Heart right ventricle (tissue), 16 donors: ENCODE measurements around the gene WNK3. TPM values are rescaled to one million over a fixed set of nuclear protein-coding genes. Genes with fewer than 3 reads are reported as not detected.

Experiments
- ATAC-seq, 8 donors: fragments of 200-7000 bp; cut with Tn5 transposase; one replicate each; pipeline ENCODE4 v1.9.1; 2020; ENCODE audit warnings: mild to moderate bottlenecking in 8 of 8, moderate library complexity in 8 of 8, moderate number of reproducible peaks in 1 of 8
- DNase-seq, 2 donors: peaks; one replicate each; pipeline ENCODE4 v3.0.0-alpha.2; 2020
- H3K27ac ChIP-seq, 10 donors: fragments of 200-600 bp; sonication (generic) in 2 of 10; one replicate each; pipeline versions ENCODE4 v1.5.0 to v1.8.0; 2020 to 2022; ENCODE audit warnings: mild to moderate bottlenecking in 3 of 10
- H3K27me3 ChIP-seq, 7 donors: fragments of 200-600 bp; one replicate each; pipeline ENCODE4 v1.8.0; 2021 to 2022; ENCODE audit warnings: mild to moderate bottlenecking in 2 of 7
- H3K36me3 ChIP-seq, 9 donors: fragments of 200-600 bp; sonication (generic) in 1 of 9; one replicate each; pipeline versions ENCODE4 v1.5.0 to v1.8.0; 2020 to 2022; ENCODE audit warnings: mild to moderate bottlenecking in 2 of 9
- H3K4me1 ChIP-seq, 9 donors: fragments of 200-600 bp; sonication (generic) in 1 of 9; one replicate each; pipeline versions ENCODE4 v1.5.0 to v1.8.0; 2020 to 2022; ENCODE audit warnings: mild to moderate bottlenecking in 4 of 9
- H3K4me3 ChIP-seq, 10 donors: fragments of 200-600 bp; sonication (generic) in 2 of 10; one replicate each; pipeline versions ENCODE4 v1.5.0 to v1.8.0; 2020 to 2022; ENCODE audit warnings: mild to moderate bottlenecking in 7 of 10, moderate library complexity in 2 of 10
- H3K9me3 ChIP-seq, 11 donors: fragments of 200-600 bp in 10 of 11; sonication (generic) in 2 of 11; one replicate each; pipeline versions ENCODE4 v1.5.0 to v1.8.0; 2013 to 2022; ENCODE audit warnings: mild to moderate bottlenecking in 2 of 11, control low read depth in 1 of 11, moderate library complexity in 1 of 11
- WGBS, 2 donors: extraction: QIAGEN DNeasy Blood & Tissue Kit; methylation state at CpG; one replicate each; pipeline ENCODE4 v1.1.7; 2013; ENCODE audit warnings: inconsistent platforms in 1 of 2; 5-methylcytosine and 5-hydroxymethylcytosine counted together
- intact Hi-C, 10 donors: fragments of 100-400 bp; cut with DNase I; formaldehyde crosslinking; loops; one replicate each; pipeline versions ENCODE4 v1.11.1 to v1.14.2; 2022
- polyA plus RNA-seq, 2 donors: library from polyadenylated mRNA; stranded (reverse); fragments of 200-250 nt; gene quantifications; one replicate each; pipeline ENCODE4 v1.2.3, GENCODE V29; 2013
- total RNA-seq, 10 donors: library from RNA; stranded (reverse); fragmentation: NEBNext Ultra II Directional in 3 of 10; extraction: Animal tissue kit (Norgen Biotek cat#: 25700) in 3 of 10; gene quantifications; one replicate each; pipeline versions ENCODE4 v1.2.1 to v1.2.4, GENCODE V29; 2021 to 2023
- TF ChIP-seq, protein P1 (sequence below), 9 donors: fragments of 200-600 bp; sonication (generic) in 2 of 9; IDR thresholded peaks; one replicate each; pipeline versions ENCODE4 v1.5.0 to v1.8.0; 2021 to 2022; ENCODE audit warnings: antibody characterized with exemption in 9 of 9, mild to moderate bottlenecking in 5 of 9, moderate library complexity in 1 of 9
- donor health status: Arrhythmogenic right ventricular cardiomyopathy.
- donor health status: ischemic (EF 13 %, LVEDD 7.1; RV severe dilation, severe dysfunction).
- donor health status: healthy with polysubstance abuse.
- donor health status: DM: no; HTN: yes; CAD: no.
- donor health status: DM: no; HTN: no; CAD: no.
- donor health status: ischemic (EF 25% LVEDD 6.9; RV normal size, moderate dysfunction).
- donor health status: ischemic (EF 25% LVEDD 5.7; RV mildly dilated, moderate dysfunction).
- donor health status: healthy.
- donor health status: DM: yes; HTN: yes; CAD: no.
- donor health status: Ischemic cardiomyopathy.
- donor health status: ischemic (EF 35%, LVEDD 5.7; RV mildly dilated, moderate dysfunction).
- donor health status: nonischemic (EF 11% LVEDD 7.7; RV severe dilation, severe dysfunction).
- donor health status: DM: yes; HTN: yes; CAD: no.
- donor health status: PGD.
- donor health status: ischemic (EF 29% LVEDD 5.4; RV normal size, mild dysfunction).
- donor health status: nonischemic (EF 23%, LVEDD 6.1; RV moderate dilation, normal function).

Gene WNK3
- total and polyA plus RNA-seq, 12 donors, result 0.19 to 2.3 (median 0.36) TPM

DNA sequence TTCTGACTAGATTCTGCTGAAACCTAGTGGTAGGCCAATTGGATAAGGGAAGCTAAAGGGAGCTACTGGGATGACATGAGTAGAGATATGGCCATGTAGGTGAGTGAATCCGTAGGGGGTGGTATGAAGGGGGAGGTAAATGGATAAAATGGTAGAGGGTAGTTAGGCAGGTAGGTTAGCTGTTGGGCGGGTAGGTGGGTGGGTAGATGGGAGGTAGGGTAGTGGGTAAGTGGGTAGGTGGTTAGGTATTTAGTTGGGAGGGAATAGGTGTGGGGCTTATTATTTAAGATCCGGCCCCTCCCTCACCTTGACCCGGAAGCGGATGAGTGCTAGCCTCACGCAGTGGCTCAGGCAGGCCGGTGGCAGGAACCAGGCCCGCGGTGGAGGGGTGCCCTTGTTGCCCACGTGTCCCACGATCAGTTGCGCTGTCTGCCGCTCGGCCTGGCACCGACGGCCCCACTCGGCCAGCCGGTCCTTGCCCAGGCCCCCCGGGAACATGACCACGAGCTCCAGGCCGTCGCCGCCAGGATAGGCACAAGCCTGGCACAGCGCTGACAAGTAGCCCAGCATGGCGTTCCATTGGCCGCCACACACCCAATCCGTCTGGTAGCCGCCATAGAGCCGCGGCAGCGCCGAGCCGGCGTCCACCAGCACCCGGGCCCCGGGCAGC is 175.5 kb downstream of the WNK3 start:
- peak; percentile 49 to 59 for DNase-seq
- Histone ChIP-seq H3K9me3 (no peaks in the 10 kb centered on the region), H3K4me3 (peak overlapping the region; percentile 52 to 93 (median 78)), H3K4me1 (peaks cover 0 to 39% (median 24%) of the 10 kb centered on the region in 9 donors), H3K36me3 (no peaks in the 10 kb centered on the region), H3K27me3 (peaks cover 0 to 8% (median 0%) of the 10 kb centered on the region in 7 donors), H3K27ac (peak overlapping the region; percentile 77 to 92 (median 88))
- ATAC-seq, result peak; percentile 77 to 92 (median 85)
- intact Hi-C loops, result loop anchor here in 4 of 10 donors (2.0 to 10.0 kb wide), 4 partner anchors 138 to 498 kb away; partner anchors contain the start of genes PHF8 (in 3 of the 4) and HUWE1 (in 1 of the 4)
- 0 to 2% methylated on average over 14 to 36 of the region's 36 CpGs for WGBS, 2 donors
- TF ChIP-seq, protein P1, sequence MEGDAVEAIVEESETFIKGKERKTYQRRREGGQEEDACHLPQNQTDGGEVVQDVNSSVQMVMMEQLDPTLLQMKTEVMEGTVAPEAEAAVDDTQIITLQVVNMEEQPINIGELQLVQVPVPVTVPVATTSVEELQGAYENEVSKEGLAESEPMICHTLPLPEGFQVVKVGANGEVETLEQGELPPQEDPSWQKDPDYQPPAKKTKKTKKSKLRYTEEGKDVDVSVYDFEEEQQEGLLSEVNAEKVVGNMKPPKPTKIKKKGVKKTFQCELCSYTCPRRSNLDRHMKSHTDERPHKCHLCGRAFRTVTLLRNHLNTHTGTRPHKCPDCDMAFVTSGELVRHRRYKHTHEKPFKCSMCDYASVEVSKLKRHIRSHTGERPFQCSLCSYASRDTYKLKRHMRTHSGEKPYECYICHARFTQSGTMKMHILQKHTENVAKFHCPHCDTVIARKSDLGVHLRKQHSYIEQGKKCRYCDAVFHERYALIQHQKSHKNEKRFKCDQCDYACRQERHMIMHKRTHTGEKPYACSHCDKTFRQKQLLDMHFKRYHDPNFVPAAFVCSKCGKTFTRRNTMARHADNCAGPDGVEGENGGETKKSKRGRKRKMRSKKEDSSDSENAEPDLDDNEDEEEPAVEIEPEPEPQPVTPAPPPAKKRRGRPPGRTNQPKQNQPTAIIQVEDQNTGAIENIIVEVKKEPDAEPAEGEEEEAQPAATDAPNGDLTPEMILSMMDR (IDR thresholded peaks at IDR 0.05), result no peak

GRCh38 chrX:54181202-54181953 is 176.5 kb downstream of the WNK3 start:
- 35 to 37% methylated on average over 4 of the region's 4 CpGs for WGBS, 2 donors
- peak overlapping the region in 2 of 10 donors; percentile 88 to 92 for H3K27ac ChIP-seq
- intact Hi-C loops, result loop anchor here in 3 of 10 donors (5.0 to 10.0 kb wide), 3 partner anchors 137 to 497 kb away; partner anchors contain the start of genes PHF8 (in 2 of the 3) and HUWE1 (in 1 of the 3)

GRCh38 chrX:54180403-54180802 is 177.4 kb downstream of the WNK3 start:
- no peak overlapping the region for H3K27ac ChIP-seq
- ATAC-seq, result no peak
- H3K4me3 ChIP-seq, result peak overlapping the region in 1 of 10 donors; percentile 3
- peaks cover 0 to 7% (median 0%) of the 10 kb centered on the region in 7 donors for H3K27me3 ChIP-seq
- no peaks in the 10 kb centered on the region for H3K9me3 ChIP-seq
- TF ChIP-seq, protein P1 (IDR thresholded peaks at IDR 0.05), result no peak
- H3K4me1 ChIP-seq, result peaks cover 0 to 39% (median 24%) of the 10 kb centered on the region in 9 donors
- H3K36me3 ChIP-seq, result peaks cover 0 to 4% (median 0%) of the 10 kb centered on the region in 9 donors
- WGBS, 2 donors, result 41 to 53% methylated on average over 4 of the region's 4 CpGs
- no peak for DNase-seq
- intact Hi-C loops, result loop anchor here in 3 of 10 donors (5.0 to 10.0 kb wide), 3 partner anchors 136 to 496 kb away; partner anchors contain the start of genes PHF8 (in 2 of the 3) and HUWE1 (in 1 of the 3)

More at GRCh38 chrX:54181202-54181953, 176.5 kb downstream of the WNK3 start:
- Histone ChIP-seq H3K27me3 (peaks cover 0 to 8% (median 0%) of the 10 kb centered on the region in 7 donors), H3K36me3 (peaks cover 0 to 4% (median 0%) of the 10 kb centered on the region in 9 donors), H3K4me1 (peaks cover 0 to 39% (median 24%) of the 10 kb centered on the region in 9 donors), H3K9me3 (no peaks in the 10 kb centered on the region), H3K4me3 (peak overlapping the region in 9 of 10 donors; percentile 57 to 93 (median 79))
- TF ChIP-seq, protein P1 (IDR thresholded peaks at IDR 0.05), result no peak
- ATAC-seq (no peak), DNase-seq (no peak)
